LNCaP clone FGC (cell line): Measurements from ENCODE around the gene KLRD1.
"Not testable (repeated sequence)": the region's sequence is repeated elsewhere in the genome, so short reads cannot be mapped to it uniquely, and the experiment has no call there.

Experiments used
- DNase-seq: peaks from one replicate; pipeline ENCODE4 v3.0.0-alpha.2; 2011; ENCODE audit warnings: low read depth
- H3K4me3 ChIP-seq: 2 replicates; pipeline ENCODE4 v1.5.1; 2011; ENCODE audit warnings: mild to moderate bottlenecking, low read depth, low read length, control low read depth
- TF ChIP-seq, protein P1 (sequence below): IDR thresholded peaks from 2 replicates; pipeline ENCODE4 v1.5.1; 2012; ENCODE audit warnings: mild to moderate bottlenecking; ENCODE audit not compliant: control insufficient read depth, insufficient read depth; ENCODE audit errors: extremely low read depth

The KLRD1 gene

GRCh38 chr12:10301103-10301502 is 6.6 kb upstream of the KLRD1 start:
- no peak overlapping the region for H3K4me3 ChIP-seq
- DNase-seq = no peak
- TF ChIP-seq, protein P1, sequence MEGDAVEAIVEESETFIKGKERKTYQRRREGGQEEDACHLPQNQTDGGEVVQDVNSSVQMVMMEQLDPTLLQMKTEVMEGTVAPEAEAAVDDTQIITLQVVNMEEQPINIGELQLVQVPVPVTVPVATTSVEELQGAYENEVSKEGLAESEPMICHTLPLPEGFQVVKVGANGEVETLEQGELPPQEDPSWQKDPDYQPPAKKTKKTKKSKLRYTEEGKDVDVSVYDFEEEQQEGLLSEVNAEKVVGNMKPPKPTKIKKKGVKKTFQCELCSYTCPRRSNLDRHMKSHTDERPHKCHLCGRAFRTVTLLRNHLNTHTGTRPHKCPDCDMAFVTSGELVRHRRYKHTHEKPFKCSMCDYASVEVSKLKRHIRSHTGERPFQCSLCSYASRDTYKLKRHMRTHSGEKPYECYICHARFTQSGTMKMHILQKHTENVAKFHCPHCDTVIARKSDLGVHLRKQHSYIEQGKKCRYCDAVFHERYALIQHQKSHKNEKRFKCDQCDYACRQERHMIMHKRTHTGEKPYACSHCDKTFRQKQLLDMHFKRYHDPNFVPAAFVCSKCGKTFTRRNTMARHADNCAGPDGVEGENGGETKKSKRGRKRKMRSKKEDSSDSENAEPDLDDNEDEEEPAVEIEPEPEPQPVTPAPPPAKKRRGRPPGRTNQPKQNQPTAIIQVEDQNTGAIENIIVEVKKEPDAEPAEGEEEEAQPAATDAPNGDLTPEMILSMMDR = no peak

DNA sequence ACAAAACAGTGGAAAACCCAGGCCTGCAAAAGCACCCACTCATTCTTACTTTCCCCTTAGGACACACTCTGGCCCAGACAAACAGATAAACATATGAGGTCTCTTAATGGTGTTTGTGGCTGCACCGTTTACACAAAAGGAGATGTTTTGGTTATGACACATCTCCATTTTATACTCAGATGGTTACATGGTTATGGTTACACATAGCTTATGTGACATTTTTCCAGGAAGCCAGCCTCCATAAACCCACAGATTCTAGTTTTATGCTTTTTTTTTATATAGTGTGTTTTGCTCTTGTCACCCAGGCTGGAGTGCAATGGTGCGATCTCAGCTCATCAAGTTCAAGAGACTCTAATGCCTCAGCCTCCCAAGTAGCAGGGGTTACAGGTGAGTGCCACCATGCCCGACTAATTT is 3.5 kb upstream of the KLRD1 start:
- TF ChIP-seq, protein P1 = no peak
- H3K4me3 ChIP-seq = no peak overlapping the region
- no peak for DNase-seq

DNA sequence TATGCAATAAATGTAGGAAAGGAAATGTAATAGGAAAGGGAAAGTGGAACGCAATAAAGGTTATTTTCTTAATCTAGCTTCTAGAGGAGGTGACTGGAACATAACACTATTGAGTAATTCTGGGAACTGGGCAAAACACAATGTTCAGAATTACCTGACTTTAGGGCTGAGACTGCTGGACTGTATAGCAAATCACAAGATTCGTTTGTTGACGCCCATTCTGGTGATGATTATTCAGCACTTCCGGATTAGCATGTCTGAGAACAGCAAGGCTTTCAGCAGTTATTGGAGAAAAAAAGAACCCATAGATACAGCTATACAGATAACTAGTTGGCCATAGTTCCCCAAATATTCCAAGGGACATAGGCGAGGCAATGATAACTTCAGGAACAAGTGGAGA is 2.3 kb upstream of the KLRD1 start:
- H3K4me3 ChIP-seq = no peak overlapping the region
- no peak for DNase-seq
- TF ChIP-seq, protein P1 = no peak

DNA sequence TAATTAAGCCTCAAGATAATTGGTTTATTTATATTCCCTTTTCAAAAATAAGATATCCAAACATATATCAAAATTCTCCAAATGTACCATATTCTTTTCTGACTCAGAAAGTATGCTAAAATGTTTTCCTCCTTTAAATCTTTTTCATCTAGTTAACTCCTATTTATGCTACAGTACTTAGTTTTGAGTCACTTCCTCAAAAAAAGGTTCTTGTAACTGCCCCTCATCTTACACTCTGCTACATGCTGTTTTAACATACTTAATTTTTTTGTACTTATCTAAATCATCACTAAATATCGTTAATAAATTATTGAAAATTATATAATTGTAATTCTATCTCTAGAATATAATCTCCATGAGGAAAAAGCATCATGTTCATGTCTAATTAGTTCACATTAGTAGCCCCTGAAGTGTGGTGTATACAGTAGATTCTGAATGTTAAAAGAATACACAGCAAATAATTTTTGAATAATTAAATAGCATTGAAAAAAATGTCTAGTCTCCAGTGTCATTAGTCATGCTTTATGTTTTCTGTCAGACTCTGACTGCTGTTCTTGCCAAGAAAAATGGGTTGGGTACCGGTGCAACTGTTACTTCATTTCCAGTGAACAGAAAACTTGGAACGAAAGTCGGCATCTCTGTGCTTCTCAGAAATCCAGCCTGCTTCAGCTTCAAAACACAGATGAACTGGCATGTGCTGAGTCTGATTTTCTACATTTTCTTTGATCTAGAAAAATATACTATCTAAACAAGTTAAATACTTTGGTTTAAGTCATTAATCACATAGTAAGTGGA is 3.5 kb downstream of the KLRD1 start:
- TF ChIP-seq, protein P1 = no peak
- no peak for DNase-seq
- H3K4me3 ChIP-seq = no peak overlapping the region

GRCh38 chr12:10319388-10319787 is 11.7 kb downstream of the KLRD1 start:
- H3K4me3 ChIP-seq = no peak overlapping the region
- DNase-seq = no peak
- TF ChIP-seq, protein P1 = no peak

GRCh38 chr12:10320643-10321042 is 13.0 kb downstream of the KLRD1 start:
- H3K4me3 ChIP-seq = no peak overlapping the region
- TF ChIP-seq, protein P1 = no peak
- no peak for DNase-seq

- H3K4me3 ChIP-seq, DNase-seq: not testable (repeated sequence)
These were observed 21.0 kb downstream of the KLRD1 start for GRCh38 chr12:10328691-10329090.
